Panc1 (cell line): ENCODE measurements around the gene SBF2.

Source experiments
- POLR2AphosphoS5 ChIP-seq: IDR thresholded peaks from 2 replicates; pipeline ENCODE4 v1.6.1; 2012; ENCODE audit warnings: mild to moderate bottlenecking, low read depth, low read length, moderate library complexity
- REST ChIP-seq, 2 experiments: IDR thresholded peaks; 2 replicates each; pipeline ENCODE4 v1.6.1; 2011 to 2012; ENCODE audit warnings: low read depth in 2 of 2, control low read depth in 1 of 2, low read length in 1 of 2, mild to moderate bottlenecking in 1 of 2, moderate library complexity in 1 of 2; ENCODE audit not compliant: insufficient read depth in 1 of 2
- TCF7L2 ChIP-seq: IDR thresholded peaks from 2 replicates; pipeline ENCODE4 v1.6.1; 2011; ENCODE audit warnings: mild to moderate bottlenecking, low read depth, low read length, inconsistent platforms
- TF ChIP-seq, protein P1 (sequence below): fragments of 450-650 bp; IDR thresholded peaks from 2 replicates; pipeline ENCODE4 v1.5.1; 2017; ENCODE audit warnings: mild to moderate bottlenecking

DNA sequence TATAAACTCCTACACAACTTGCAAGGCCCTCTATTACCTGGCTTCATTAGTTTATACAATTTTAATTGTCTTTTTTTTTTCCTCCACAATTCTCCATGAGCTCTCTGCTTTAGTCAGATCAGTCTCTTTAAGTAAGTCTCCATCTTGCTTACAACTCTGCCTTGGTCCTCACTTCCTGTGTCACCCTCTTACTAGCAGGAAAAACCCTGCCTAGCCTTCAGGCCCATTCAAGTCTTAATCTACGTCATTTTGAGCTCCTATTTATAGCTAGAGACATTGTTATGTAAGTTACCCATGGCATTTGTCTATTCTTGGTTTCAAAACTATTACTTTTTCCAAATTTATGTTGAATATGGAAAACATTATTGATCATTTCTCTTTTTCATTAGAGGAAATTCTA, 177.4 kb downstream of the SBF2 start:
- TF ChIP-seq, protein P1, sequence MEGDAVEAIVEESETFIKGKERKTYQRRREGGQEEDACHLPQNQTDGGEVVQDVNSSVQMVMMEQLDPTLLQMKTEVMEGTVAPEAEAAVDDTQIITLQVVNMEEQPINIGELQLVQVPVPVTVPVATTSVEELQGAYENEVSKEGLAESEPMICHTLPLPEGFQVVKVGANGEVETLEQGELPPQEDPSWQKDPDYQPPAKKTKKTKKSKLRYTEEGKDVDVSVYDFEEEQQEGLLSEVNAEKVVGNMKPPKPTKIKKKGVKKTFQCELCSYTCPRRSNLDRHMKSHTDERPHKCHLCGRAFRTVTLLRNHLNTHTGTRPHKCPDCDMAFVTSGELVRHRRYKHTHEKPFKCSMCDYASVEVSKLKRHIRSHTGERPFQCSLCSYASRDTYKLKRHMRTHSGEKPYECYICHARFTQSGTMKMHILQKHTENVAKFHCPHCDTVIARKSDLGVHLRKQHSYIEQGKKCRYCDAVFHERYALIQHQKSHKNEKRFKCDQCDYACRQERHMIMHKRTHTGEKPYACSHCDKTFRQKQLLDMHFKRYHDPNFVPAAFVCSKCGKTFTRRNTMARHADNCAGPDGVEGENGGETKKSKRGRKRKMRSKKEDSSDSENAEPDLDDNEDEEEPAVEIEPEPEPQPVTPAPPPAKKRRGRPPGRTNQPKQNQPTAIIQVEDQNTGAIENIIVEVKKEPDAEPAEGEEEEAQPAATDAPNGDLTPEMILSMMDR: no peak
- TF ChIP-seq TCF7L2 (no peak), REST (IDR thresholded peaks at IDR 0.05; ENCODE audit: insufficient read depth in 1 of 2, low read depth in 2 of 2, low read length in 1 of 2) (no peak), POLR2AphosphoS5 (no peak)
